ENCODE measurements around the gene TMEM89.

Gene TMEM89

GRCh38 chr3:48617559-48617958 lies 4.0 kb downstream of the TMEM89 start:
- H3K27me3 Mint-ChIP-seq (ENCODE audit: low read depth, poor library complexity): peaks cover 6% of the 10 kb centered on the region
- H3K9me3 Mint-ChIP-seq: peaks cover 18% of the 10 kb centered on the region
- H3K27ac Mint-ChIP-seq: no peak overlapping the region
- TF ChIP-seq CTCF (IDR thresholded peaks at IDR 0.05): no peak
- peaks cover 51% of the 10 kb centered on the region for H3K36me3 Mint-ChIP-seq (ENCODE audit: low read depth)
- peaks cover 18% of the 10 kb centered on the region for H3K4me1 Mint-ChIP-seq
- H3K4me3 Mint-ChIP-seq: no peak overlapping the region
- DNase-seq: no peak

- H3K27me3 Mint-ChIP-seq (ENCODE audit: low read depth, poor library complexity): peaks cover 10% of the 10 kb centered on the region
- no peak overlapping the region for H3K27ac Mint-ChIP-seq
- no peak for TF ChIP-seq CTCF (IDR thresholded peaks at IDR 0.05)
- H3K4me3 Mint-ChIP-seq: no peak overlapping the region
- DNase-seq: no peak
- peaks cover 6% of the 10 kb centered on the region for H3K4me1 Mint-ChIP-seq
- peaks cover 39% of the 10 kb centered on the region for H3K36me3 Mint-ChIP-seq (ENCODE audit: low read depth)
- peaks cover 18% of the 10 kb centered on the region for H3K9me3 Mint-ChIP-seq
Observed at GRCh38 chr3:48614044-48614443, 7.5 kb downstream of the TMEM89 start.

- H3K27me3 Mint-ChIP-seq (ENCODE audit: low read depth, poor library complexity): peaks cover 10% of the 10 kb centered on the region
- H3K4me1 Mint-ChIP-seq: peaks cover 12% of the 10 kb centered on the region
- H3K36me3 Mint-ChIP-seq (ENCODE audit: low read depth): peaks cover 34% of the 10 kb centered on the region
- no peak for DNase-seq
- peak overlapping the region; percentile 63 for H3K27ac Mint-ChIP-seq
- peaks cover 9% of the 10 kb centered on the region for H3K9me3 Mint-ChIP-seq
- H3K4me3 Mint-ChIP-seq: no peak overlapping the region
- TF ChIP-seq CTCF (IDR thresholded peaks at IDR 0.05): no peak
Observed at GRCh38 chr3:48612309-48612708, 9.3 kb downstream of the TMEM89 start.

GRCh38 chr3:48609088-48610005 lies 12.2 kb downstream of the TMEM89 start, which contains the start of gene UQCRC1:
TSS of gene UQCRC1 (minus strand) at chr3:48609646. CDS start at chr3:48609620, 26 bp downstream.
- Mint-ChIP-seq H3K27me3 (ENCODE audit: low read depth, poor library complexity) (peaks cover 7% of the 10 kb centered on the region), H3K36me3 (ENCODE audit: low read depth) (peaks cover 47% of the 10 kb centered on the region), H3K4me3 (peak within 1 kb of the TSS; percentile 96), H3K9me3 (no peaks in the 10 kb centered on the region), H3K27ac (peak within 1 kb of the TSS; percentile 59), H3K4me1 (peaks cover 12% of the 10 kb centered on the region)
- TF ChIP-seq CTCF (IDR thresholded peaks at IDR 0.05): peak; percentile 65
- DNase-seq: peak; percentile 95

DNA sequence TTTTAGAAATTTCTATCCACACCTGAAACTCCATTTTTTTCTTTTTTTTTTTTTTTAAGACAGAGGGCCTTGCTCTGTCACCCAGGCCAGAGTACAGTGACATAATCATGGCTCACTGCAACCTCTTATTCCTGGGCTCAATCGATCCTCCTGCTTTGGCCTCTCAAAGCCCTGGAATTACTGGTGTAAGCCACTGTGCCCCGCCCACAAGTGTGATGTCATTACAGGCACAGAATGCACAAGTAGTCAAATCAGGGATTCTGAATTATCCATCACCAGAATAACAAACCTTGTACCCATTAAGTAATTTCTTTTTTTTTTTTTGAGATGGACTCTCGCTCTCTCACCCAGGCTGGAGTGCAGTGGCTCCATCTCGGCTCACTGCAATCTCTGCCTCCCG lies 14.1 kb downstream of the TMEM89 start:
- no peak for DNase-seq
- peaks cover 7% of the 10 kb centered on the region for H3K27me3 Mint-ChIP-seq (ENCODE audit: low read depth, poor library complexity)
- TF ChIP-seq CTCF (IDR thresholded peaks at IDR 0.05): no peak
- peaks cover 12% of the 10 kb centered on the region for H3K4me1 Mint-ChIP-seq
- H3K36me3 Mint-ChIP-seq (ENCODE audit: low read depth): peaks cover 52% of the 10 kb centered on the region
- peak overlapping the region; percentile 96 for H3K4me3 Mint-ChIP-seq
- H3K27ac Mint-ChIP-seq: no peak overlapping the region
- no peaks in the 10 kb centered on the region for H3K9me3 Mint-ChIP-seq

DNA sequence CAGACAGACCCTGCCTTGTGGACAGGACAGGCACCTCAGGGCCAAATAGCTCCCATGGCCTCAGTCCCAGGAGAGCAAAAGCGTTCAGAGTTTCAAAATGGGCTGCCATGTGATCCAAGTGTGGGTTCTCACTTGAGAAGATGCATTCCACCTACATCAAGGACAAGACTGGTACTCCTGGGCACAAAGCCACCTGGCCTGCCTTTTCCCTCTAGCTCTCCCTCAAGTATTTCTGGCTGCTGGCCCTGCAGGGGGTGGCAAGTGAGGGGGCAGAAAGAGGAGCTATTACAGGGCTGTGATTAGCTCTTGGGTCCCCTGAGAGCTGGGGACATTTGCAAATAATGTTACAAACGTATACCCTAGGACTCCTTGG lies 20.0 kb downstream of the TMEM89 start:
- Mint-ChIP-seq H3K4me3 (no peak overlapping the region), H3K9me3 (no peaks in the 10 kb centered on the region), H3K4me1 (peaks cover 21% of the 10 kb centered on the region), H3K27ac (no peak overlapping the region), H3K36me3 (ENCODE audit: low read depth) (peaks cover 65% of the 10 kb centered on the region), H3K27me3 (ENCODE audit: low read depth, poor library complexity) (no peaks in the 10 kb centered on the region)
- TF ChIP-seq CTCF (IDR thresholded peaks at IDR 0.05): no peak
- no peak for DNase-seq
